Measurements from ENCODE around the gene TTC28.
A peak's percentile ranks its signal among the peaks of the same experiment; 100 is the strongest.
"Not testable (repeated sequence)": the region's sequence is repeated elsewhere in the genome, so short reads cannot be mapped to it uniquely, and the experiment has no call there.

Gene TTC28

DNA sequence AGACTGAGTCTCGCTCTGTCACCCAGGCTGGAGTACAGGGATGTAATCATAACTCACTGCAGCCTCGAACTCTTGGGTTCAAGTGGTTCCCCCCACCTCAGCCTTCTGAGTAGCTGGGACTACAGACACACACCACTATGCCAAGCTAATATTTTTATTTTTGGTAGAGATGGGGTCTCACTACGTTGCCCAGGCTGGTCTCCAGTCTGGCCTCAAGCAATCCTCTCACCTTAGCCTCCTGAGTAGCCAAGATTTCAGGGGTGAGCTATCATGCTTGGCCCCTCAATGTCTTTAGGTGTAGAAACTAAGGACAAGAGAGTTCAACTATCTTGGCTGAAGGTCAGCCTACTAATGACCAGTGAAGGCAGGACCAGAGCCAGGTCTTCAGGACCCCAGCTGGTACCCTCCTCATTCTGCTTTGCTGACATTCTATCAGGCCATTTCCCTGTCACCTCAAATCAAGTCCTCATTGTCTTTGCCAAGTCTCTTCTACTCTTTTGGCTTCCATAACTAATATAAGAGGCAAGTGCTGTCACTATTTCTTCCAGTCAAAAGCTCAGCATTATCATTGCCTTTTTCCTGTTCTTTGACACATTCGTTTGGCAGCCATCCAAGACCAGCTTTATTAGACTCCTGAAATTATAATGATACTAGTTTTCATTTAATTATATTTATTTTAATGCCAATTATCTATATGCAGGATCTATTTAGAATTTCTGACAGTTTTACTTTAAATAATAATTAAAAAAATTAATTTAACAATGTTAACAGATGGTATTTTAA, 496.4 kb downstream of the TTC28 start:
- no peak for DNase-seq (ENCODE audit: low spot score)

DNA sequence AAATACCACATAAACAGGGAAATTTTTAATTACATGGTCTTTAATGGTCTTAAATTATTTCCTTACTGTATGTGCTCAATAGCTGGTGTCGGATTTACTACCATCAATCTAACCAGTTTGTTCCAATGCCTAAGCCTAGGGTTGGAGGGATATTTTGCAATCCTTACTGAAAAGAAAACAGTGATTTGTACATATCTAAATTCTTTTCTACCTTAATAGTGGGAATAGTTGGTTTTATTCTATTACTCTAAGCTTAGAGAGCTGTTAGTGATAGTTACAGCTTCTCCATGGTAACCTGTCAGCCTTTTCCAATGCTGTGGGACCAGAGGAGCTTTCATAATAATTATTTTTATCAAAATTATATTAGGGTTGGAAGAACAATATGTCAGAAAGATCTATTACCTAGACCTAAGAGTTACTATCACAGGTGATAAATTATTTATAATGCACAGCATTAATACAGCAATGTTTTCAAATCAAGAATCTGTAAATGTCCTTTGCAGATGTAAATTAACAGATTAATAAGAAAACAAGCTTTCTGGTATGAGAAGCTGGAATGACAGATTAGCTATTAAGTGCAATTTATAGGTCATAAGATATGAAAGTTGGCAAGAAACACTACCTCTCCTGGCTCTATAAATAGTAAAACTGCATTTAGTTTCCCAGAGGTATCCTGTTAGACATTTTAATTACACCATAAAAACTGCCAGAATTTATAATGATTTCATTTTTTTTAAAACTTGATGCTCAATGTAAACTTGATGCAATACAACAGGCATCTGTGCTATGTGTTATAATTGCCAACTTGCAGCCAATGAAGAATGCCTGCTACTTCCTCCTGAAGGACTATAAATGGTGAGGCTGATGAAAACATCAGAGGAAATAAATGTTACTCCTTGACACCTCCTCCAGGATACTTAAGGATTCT, 498.6 kb downstream of the TTC28 start:
- DNase-seq (ENCODE audit: low spot score) = no peak

DNA sequence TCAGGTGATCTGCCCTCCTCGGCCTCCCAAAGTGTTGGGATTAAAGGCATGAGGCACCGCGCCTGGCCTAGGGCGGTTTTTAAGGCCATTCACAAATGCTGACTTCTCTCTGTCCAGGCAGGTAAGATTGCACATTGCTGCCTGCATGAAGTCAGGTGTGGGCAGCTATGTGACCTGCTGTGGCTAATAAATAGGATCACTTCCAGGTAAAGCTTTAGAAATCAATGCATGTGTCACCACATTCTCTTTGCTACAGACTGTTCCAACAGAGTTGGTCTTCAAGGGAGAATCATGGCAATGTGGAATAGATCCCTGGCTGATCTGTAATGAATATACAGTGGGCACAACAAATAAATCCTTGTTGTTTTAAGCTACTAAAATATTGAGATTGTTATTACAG, 500.2 kb downstream of the TTC28 start:
- no peak for DNase-seq (ENCODE audit: low spot score)

DNA sequence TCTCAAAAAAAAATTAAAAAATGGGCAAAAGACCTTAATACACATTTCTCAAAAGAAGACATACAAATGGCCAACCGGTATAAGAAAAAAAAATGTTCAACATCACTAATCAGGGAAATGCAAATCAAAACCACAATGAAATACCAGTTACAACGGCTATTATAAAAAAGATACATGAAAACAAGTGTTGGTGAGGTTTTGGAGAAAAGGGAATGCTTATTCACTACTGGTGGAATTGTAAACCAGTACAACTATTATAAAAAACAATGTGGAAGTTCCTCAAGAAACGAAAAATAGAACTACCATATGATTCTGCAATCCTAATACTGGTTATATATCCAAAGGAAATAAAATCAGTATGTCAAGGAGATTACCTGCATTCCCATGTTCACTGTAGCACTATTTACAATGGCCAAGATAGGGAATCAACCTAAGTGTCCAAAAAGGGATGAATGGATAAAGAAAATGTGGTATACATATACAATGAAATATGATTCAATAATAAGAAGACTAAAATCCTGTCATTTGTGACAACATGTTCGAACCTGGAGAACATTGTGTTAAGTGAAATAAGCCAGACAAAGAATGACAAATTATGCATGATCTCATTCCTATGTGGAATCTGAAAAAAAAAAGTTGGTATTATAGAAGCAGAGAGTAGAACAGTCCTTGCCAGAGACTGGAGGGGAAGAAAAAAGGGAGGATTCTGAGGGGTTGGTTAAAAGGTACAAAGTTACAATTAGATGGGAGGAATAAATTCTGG, 503.7 kb downstream of the TTC28 start:
- no peak for DNase-seq (ENCODE audit: low spot score)

DNA sequence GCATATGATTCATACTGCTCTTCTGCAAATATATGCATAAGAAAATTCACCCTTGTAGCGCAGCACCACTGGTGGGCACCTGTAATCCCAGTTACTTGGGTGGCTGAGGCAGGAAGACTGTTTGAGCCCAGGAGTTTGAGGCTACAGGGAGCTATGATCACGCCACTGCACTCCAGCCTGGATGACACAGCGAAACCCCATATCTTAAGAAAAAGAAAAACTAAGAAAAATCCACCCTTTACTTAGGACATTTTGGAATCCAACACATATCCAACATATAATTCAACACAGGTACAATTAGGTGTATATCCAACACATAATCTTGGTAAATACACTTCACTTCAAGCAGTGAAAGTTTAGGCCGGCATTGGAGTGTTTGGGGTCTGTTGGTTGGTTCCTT, 505.1 kb downstream of the TTC28 start:
- DNase-seq (ENCODE audit: low spot score) = no peak

DNA sequence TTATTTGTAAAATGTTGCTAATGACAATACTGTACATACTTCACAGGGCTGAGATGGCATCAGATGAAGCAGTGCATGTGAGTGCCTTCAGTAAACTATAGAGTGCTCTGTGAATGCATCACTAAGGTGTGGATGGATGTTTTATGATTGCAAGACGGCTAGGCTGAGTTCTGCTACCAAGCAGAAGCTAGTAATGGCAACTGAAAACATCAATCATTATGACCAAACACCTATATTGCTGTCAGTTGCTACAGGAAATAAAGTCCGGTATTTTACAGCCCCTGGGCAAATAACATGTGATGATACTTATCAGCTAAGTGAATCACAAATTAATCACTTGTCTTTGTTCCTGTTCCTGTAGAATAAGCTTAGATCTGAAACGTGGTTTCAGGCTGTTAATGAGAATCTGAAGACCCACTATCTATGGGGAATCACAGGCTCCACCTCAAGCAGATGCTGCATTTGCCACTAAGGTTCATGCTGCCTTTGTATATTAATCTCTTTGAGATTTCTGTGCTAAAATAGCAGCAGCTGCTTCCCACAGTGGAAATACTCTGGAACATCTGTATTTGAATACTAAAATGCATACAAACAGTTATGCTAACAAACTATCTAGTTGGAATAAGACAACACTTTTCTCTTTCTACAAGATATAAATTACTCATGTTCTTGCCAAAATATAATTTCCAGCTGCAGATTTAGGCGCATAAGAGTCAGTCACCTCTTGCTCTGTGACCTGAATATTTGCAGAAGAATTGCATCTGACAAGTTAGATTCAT, 506.6 kb downstream of the TTC28 start:
- DNase-seq (ENCODE audit: low spot score) = no peak

DNA sequence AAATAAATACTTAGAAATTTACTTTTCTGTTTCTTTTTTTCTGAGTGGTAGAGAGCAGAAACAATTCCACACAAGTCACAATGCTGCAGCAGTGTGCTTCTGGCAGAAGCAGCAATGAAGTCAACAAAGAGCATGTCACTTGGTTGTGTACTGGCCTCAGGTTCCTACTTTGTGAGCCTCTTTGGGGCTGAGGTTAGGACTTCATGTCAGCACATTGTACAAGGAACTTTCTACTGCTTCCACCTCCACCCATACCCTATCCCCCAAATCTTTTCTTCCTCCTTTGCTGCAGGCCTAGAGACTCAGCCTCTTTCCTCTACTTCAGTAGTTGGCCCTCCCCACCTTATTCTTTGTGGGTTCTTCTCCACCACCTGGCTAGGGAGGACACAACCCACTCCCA, 507.9 kb downstream of the TTC28 start:
- no peak for DNase-seq (ENCODE audit: low spot score)

DNA sequence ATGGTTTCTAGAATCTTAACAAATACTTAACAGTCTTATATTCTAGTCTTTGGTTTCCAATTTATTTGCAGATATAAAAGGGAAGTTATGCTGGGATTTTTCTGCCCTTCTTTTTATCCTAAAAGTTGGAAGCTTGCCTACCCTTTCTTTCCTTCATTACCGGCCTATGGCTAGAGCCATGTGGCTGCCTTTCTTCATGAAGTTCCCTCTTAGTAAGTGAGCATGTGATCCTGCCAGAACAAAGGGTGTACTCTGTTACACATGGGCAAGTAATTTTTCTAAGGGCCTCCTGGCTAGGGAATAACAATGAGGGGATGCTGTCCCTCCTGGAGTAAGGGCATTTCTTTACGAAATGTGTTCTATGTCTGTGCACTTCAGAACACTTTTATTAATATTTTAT, 508.5 kb downstream of the TTC28 start:
- DNase-seq (ENCODE audit: low spot score) = no peak

DNA sequence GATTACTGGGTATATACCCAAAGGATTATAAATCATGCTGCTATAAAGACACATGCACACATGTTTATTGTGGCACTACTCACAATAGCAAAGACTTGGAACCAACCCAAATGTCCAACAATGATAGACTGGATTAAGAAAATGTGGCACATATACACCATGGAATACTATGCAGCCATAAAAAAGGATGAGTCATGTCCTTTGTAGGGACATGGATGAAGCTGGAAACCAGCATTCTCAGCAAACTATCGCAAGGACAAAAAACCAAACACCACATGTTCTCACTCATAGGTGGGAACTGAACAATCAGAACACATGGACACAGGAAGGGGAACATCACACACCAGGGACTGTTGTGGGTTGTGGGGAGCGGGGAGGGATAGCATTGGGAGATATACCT, 510.3 kb downstream of the TTC28 start:
- not testable (repeated sequence) for DNase-seq (ENCODE audit: low spot score)

DNA sequence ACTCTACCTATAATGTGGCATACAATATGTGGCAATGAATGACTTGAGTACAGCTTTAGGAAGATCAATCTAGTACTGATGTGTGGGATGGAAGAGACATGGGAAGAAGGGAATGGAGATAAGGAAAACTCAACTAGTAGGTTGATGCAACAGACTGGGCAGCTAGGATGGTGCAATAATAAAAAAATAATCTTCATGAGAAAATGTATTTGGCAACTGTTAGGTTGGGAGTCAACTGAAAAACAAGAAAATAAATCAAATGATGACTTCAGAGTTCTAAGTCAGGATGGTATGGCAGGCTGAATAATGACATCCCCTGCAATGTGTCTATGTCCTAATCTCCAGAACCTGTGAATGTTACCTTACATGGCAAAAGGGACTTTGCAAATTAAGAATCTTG, 523.8 kb downstream of the TTC28 start:
- DNase-seq (ENCODE audit: low spot score) = no peak

DNA sequence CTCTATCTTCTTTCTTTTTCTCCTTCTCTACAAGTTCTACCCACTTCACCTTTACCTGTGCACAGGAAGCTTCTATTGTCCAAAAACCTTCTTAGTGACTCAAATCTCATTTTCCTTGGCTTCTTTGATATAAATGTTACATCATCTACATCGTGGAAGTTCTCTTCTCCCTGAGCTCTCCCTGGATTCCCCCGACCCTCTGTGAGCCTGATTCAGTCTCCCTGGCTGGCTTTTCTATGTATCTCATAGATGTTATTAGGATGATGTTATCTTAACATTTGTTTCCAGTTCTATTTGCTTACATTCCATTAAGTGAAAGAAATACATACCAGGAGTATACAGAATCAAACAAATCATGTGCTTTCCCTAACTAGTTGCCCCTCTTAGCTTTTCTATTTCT, 524.8 kb downstream of the TTC28 start:
- DNase-seq (ENCODE audit: low spot score) = no peak

DNA sequence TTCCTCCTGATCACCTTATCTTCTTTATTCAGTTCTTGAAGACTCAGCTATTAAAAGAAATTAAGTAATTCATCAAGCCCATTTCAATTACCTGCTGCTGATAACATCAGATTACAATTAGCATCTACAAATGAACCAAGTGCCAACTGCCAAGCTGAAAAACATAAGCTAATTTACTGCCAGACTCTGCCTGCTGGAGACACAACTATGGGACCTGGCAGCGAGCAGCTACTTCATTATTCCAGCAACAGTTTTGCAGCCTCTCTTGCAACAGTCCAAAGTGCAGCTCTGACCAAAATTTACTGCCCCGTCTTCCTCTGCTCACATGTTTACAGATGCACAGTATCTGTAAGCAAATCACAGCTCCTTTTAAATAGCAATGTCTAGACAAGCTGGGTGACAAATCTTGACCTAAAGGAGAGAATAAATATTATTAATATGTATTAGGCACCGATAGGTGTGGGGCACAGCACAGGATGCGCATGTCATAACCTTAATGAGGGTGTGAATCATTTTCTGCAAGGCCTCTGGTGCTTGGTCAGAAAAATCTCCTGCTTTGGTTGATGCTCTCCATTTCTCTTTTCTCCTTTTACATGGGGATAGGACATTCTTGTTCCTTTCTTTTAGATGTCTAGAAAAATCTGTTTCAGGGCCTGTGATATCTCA, 528.4 kb downstream of the TTC28 start:
- no peak for DNase-seq (ENCODE audit: low spot score)

DNA sequence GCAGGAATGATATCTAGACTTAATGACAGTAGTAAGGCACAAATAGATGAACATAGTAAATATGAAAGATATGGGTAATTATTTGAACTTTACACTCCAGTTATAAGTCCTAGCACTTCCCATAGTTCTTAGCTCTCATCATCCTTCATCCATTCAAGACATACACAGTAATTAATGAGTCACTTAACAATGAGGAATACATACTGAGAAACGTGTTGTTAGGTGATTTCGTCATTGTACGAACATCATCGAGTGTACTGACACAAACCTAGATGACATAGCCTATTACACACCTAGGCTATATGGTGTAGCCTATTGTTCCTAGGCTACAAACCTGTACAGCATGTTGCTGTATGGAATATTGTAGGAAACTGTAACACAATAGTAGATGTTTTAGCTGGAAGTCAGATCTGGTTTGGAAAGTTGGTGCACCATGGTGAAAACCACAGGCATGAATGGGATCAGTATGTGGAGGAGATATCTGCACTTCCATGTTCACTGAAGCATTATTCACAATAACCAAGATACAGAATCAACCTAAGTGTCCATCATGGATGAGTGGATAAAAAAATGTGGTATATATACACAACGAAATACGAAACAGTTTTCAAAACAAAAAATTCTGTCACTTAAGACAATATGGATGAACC, 530.7 kb downstream of the TTC28 start:
- no peak for DNase-seq (ENCODE audit: low spot score)

DNA sequence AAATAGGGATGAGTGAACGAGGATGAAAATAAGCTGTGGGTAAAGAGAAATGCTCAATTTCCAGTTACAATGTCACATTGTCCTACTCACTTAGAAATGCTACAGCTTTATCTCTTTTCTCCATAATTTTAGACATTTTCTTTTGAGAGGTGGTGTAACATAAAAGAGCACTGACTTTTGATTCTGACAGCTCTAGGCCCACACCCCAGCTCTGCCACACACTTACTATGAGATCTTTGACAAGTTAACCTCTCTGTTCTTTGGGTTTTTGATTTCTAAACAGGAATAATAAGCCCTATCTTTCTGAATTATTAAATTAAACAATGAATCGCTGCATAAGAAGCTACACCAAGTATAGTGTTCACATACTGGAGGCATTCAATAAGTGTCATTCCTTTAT, 532.2 kb downstream of the TTC28 start:
- DNase-seq (ENCODE audit: low spot score) = peak; percentile 45

DNA sequence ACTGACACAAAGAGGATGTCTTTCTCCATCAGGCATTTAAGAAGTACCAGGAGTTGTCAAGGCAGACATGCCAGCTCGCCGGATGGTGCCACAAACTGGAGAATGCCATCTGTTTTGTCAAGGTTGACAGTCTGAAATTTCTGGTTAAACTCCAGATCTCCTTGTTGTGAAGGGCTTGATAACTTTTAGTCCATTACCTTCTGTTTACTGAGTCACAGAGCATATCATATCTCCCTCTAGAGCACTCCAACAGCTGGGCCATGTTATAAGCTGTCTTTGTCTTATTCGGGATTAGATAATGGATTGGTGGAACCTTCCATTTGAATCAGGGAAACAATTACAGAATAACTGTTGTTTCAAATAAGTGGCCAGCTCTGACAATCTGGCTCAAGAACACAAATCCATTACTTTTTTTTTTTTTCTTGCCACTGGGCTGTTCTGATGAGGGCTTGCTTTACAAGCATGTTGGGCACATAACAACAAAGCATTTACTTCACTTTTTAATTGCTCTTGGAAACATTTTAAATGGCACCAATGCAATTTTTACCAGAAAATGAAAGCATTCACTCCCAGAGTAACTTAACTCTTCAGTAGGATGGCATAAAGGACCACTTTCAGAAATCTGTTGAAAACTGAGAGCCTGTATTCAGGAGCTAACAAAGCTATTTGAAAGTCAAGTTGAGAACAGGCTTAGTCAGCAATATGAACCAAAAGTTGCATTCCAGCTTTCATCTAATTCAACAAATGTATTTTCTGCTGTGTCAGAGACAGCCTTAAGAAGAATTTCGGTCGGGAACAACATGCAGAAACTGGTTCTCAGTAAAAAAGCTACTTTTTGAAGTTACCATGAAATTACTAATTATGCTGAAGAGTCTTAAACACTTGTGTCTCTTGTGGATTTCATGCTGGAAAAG, 533.0 kb downstream of the TTC28 start:
- DNase-seq (ENCODE audit: low spot score) = peak; percentile 39

DNA sequence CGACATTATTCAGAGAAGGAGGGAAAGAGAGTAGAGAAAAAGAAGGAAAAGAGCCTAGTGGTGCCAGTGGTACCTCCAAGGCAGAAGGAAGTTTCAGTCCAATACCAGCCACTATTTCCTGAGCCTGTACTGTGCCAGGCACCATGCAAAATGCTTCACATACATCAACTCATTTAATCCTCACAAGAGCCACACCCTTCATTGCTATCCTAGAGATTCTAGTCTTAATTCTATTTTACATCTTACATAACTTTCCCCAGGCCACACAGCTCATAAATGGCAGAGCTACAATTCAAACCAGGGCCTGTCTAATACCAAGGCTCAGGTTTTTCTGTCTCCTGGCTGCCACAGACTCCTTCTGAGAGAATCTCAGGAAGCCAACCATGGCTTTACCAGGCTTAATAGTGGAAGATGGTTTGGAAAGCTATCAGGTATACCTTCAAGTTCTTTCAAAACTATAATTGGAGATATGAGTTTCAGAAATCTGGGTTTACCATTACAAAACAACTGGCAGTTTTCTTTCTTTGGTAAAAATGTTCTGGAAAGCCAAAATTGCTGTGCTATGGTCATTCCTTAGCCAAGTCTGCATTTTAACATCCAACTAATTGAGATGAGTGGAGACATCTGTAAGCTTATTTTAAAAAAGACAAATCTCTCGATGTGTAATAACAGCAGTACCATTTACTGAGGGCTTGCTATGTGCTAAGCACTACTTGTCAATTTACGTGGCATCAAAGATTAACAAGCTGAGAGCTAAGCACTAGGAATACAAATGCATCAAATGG, 535.5 kb downstream of the TTC28 start:
- no peak for DNase-seq (ENCODE audit: low spot score)

DNA sequence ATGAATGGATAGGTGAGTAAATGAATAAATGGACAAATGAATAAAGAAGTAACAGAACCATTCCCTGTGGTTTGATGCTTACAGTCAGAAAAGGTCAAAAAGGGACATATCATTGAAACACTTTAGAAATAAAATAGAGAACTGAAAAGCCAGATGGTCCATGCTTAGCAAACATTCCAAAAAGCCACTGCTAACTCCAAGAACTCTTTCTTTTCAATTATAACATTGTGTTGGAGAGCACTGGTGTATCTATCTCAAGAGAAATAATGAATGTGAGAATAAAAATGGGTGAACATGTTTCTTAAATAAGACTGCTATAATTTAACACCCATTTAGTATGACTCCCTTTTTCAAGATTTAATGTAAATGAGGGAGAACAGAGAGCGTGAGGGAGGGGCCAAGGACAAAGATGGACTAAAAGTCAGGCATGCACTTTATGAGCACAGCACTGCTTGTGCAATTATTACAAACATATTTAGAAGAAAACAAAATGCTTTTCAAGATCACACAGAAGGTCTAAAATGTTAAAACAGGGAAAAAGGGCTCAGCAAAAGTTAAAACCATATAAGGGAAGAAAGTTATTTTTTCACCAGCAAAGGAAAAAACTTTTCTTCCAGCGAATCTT, 536.3 kb downstream of the TTC28 start:
- no peak for DNase-seq (ENCODE audit: low spot score)

DNA sequence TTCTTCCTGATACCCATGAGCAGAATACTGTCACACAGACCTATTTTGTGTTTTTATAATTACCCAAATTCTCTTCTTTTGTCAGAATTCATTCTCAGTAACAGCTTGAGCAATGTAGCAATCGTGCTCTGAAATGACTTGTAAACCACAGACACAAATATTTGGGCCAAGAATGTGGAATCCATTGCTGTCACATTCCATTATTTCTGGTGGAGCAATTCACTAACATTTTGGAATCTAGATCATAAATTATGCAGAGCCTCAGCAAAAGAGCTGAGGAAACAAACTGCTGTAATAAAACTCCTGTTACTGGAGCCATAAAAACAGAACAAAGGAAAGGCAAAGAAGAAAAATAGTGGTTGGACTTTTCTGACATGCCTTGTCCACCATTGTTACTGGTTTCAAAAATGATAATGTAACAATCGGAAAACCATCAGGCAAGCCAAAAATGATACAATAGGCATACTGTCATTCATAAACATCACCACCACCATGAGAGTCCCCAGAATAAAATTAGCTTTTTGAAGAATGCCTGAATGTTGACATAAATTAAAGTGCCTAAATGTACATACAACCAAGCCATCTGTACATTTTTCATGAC, 537.2 kb downstream of the TTC28 start:
- DNase-seq (ENCODE audit: low spot score) = no peak

Data from putamen (tissue), 1 donor.